Measurements from ENCODE around the gene DPH7. TPM values are rescaled to one million over a fixed set of nuclear protein-coding genes. Genes with fewer than 3 reads are reported as not detected.
"Not testable (repeated sequence)": the region's sequence is repeated elsewhere in the genome, so short reads cannot be mapped to it uniquely, and the experiment has no call there.

The DPH7 gene
- total and polyA plus RNA-seq, 2 experiments from 2014 or later: 65.6 to 78.4 TPM

DNA sequence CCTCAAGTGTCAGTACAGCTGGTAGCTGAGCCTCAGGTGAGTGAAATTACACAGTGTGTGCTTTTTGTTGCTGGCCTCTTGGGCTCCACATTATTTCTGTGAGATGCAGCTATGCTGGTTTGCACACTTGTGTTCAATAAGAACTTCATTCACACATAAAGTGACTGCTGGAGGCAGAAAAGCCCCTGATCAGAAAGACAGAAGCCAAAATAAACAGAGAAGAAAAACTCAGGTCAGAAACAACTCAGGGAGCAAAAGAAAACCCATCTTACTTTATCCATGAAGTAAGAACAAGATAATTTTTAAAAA lies 43.7 kb downstream of the DPH7 start:
- H3K9me3 ChIP-seq (ENCODE audit: low read depth): no peaks in the 10 kb centered on the region
- peak overlapping the region; percentile 61 for H3K27ac ChIP-seq
- TF ChIP-seq, protein P1, sequence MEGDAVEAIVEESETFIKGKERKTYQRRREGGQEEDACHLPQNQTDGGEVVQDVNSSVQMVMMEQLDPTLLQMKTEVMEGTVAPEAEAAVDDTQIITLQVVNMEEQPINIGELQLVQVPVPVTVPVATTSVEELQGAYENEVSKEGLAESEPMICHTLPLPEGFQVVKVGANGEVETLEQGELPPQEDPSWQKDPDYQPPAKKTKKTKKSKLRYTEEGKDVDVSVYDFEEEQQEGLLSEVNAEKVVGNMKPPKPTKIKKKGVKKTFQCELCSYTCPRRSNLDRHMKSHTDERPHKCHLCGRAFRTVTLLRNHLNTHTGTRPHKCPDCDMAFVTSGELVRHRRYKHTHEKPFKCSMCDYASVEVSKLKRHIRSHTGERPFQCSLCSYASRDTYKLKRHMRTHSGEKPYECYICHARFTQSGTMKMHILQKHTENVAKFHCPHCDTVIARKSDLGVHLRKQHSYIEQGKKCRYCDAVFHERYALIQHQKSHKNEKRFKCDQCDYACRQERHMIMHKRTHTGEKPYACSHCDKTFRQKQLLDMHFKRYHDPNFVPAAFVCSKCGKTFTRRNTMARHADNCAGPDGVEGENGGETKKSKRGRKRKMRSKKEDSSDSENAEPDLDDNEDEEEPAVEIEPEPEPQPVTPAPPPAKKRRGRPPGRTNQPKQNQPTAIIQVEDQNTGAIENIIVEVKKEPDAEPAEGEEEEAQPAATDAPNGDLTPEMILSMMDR (IDR thresholded peaks at IDR 0.05; ENCODE audit: low read depth, low read length): no peak
- H3K36me3 ChIP-seq: no peaks in the 10 kb centered on the region
- DNase-seq (ENCODE audit: low read depth in 1 of 2, low spot score in 1 of 2): no peak
- H3K4me1 ChIP-seq (ENCODE audit: low read depth): peaks cover 3% of the 10 kb centered on the region
- H3K27me3 ChIP-seq: no peaks in the 10 kb centered on the region
- H3K4me3 ChIP-seq: no peak overlapping the region

DNA sequence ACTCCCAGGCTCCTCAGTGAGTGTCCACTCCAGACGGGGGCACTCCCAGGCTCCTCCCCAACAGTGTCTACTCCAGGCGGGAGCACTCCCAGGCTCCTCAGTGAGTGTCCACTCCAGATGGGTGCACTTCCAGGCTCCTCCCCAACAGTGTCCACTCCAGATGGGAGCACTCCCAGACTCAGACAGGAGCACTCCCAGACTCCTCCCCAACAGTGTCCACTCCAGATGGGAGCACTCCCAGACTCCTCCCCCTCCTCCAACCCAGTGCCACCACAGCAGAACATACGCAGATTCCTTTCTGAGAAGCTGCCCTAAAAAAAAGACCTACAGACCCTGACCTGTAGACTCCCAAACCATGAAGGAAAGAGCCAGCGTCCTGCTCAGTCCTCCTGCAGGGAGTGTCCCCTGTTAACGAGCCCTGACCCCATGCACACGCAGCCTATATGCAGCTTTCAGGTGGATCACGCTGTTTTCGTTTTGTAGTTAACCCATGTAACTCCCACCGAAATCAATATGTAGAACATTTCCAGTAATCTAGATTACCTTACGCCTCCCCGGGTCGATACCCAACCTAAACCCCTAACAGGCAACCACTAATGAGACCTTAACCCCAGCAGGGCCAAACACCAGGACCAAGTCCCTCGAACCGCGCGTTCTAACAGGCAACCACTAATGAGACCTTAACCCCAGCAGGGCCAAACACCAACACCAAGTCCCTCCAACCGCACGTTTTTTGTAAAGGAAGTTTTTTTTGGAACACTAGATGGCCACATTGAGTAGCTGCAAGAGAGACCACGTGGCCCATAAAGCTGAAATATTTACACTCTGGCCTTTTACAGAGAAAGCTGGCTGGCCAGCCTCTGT lies 44.2 kb downstream of the DPH7 start:
- TF ChIP-seq, protein P1 (IDR thresholded peaks at IDR 0.05; ENCODE audit: low read depth, low read length): peak; percentile 77
- H3K4me3 ChIP-seq: no peak overlapping the region
- H3K4me1 ChIP-seq (ENCODE audit: low read depth): peaks cover 3% of the 10 kb centered on the region
- no peaks in the 10 kb centered on the region for H3K27me3 ChIP-seq
- H3K27ac ChIP-seq: peak overlapping the region; percentile 61
- H3K36me3 ChIP-seq: no peaks in the 10 kb centered on the region
- DNase-seq (ENCODE audit: low read depth in 1 of 2, low spot score in 1 of 2): peak; percentile 72 to 75
- H3K9me3 ChIP-seq (ENCODE audit: low read depth): no peaks in the 10 kb centered on the region

DNA sequence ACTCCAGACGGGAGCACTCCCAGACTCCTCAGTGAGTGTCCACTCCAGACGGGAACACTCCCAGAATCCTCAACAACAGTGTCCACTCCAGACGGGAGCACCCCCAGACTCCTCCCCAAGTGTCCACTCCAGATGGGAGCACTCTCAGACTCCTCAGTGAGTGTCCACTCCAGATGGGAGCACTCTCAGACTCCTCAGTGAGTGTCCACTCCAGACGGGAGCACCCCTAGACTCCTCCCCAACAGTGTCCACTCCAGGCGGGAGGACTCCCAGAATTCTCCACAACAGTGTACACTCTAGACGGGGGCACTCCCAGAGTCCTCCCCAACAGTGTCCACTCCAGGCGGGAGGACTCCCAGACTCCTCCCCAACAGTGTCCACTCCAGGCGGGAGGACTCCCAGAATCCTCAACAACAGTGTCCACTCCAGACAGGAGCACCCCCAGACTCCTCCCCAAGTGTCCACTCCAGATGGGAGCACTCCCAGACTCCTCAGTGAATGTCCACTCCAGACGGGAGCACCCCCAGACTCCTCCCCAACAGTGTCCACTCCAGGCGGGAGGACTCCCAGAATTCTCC lies 45.7 kb downstream of the DPH7 start:
- H3K27me3 ChIP-seq; H3K27ac ChIP-seq; H3K4me1 ChIP-seq (ENCODE audit: low read depth); DNase-seq (ENCODE audit: low read depth in 1 of 2, low spot score in 1 of 2); H3K9me3 ChIP-seq (ENCODE audit: low read depth); H3K4me3 ChIP-seq; H3K36me3 ChIP-seq: not testable (repeated sequence)

DNA sequence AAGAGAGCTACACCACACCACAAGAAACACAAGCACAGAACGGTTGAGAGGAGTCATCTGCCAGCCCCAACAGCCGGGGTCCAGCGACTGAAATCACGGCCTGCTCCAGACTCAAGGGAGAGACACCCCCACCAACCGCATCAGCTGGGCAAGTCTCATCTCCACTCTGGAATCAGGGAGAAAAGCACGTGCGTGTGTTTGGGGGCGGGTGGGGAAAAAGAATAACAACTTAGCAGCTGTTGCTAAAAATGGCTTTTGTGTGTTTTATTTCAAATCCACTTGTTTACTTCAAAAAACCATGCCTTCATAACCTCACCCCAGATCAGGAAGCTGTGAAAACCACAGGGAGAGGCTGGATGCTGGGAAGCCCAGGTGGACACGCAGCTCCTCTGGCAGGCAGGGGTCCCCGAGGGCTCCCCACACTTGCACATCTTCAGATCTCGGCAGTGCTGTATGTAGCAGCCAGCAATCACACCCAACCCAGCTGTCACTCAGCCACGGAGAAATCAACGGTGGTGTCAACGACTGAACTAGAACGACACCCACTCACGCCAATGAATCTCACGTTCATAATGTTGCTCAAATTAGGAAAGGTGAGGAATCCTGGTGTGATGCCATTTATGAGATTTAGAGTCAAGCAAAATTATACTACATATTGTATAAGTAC lies 47.5 kb downstream of the DPH7 start:
- Histone ChIP-seq H3K4me3 (no peak overlapping the region), H3K4me1 (ENCODE audit: low read depth) (peaks cover 3% of the 10 kb centered on the region), H3K9me3 (ENCODE audit: low read depth) (no peaks in the 10 kb centered on the region), H3K36me3 (no peaks in the 10 kb centered on the region), H3K27me3 (no peaks in the 10 kb centered on the region), H3K27ac (no peak overlapping the region)
- TF ChIP-seq, protein P1 (IDR thresholded peaks at IDR 0.05; ENCODE audit: low read depth, low read length): no peak
- no peak for DNase-seq (ENCODE audit: low read depth in 1 of 2, low spot score in 1 of 2)

DNA sequence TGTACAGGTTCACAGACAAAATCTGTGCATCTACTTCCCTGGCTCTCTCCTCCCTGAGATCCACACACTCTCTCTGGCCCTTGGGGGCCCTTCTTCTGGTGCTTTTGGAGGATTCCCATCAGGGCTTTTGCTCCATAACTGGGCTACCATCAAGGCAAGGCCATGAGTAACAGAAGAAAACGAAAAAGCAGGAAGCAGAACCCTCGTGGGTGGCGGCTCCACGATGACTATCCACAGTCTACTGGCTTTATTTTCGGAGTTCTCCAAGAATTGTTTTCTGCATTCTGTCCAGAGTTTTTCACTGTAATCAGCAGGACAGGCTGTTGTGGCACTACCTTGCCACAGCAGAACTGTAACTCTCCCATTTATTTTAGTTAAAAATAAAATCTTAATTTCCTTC lies 48.4 kb downstream of the DPH7 start:
- H3K27ac ChIP-seq: no peak overlapping the region
- TF ChIP-seq, protein P1 (IDR thresholded peaks at IDR 0.05; ENCODE audit: low read depth, low read length): no peak
- no peaks in the 10 kb centered on the region for H3K36me3 ChIP-seq
- no peak overlapping the region for H3K4me3 ChIP-seq
- H3K27me3 ChIP-seq: no peaks in the 10 kb centered on the region
- H3K9me3 ChIP-seq (ENCODE audit: low read depth): no peaks in the 10 kb centered on the region
- DNase-seq (ENCODE audit: low read depth in 1 of 2, low spot score in 1 of 2): no peak
- H3K4me1 ChIP-seq (ENCODE audit: low read depth): peaks cover 3% of the 10 kb centered on the region

DNA sequence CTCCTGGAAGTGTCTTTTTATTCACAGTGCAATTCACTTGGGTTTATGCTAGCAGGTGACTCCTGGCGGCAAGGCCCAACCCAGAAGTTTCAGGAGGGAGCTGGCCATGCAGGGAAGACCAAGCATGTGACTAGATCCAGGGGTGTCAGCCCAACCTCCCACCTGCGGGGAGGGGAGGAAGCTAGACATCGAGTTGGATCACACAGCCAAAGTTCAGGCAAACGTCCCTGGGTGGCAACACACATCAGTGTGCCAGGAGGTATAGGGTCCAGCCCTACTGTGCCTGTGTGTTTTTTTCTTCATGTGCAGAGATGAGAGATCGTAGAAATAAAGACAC lies 53.8 kb downstream of the DPH7 start:
- no peak for DNase-seq (ENCODE audit: low read depth in 1 of 2, low spot score in 1 of 2)
- no peaks in the 10 kb centered on the region for H3K4me1 ChIP-seq (ENCODE audit: low read depth)
- TF ChIP-seq, protein P1 (IDR thresholded peaks at IDR 0.05; ENCODE audit: low read depth, low read length): no peak
- no peak overlapping the region for H3K27ac ChIP-seq
- H3K9me3 ChIP-seq (ENCODE audit: low read depth): no peaks in the 10 kb centered on the region
- no peak overlapping the region for H3K4me3 ChIP-seq
- H3K27me3 ChIP-seq: no peaks in the 10 kb centered on the region
- no peaks in the 10 kb centered on the region for H3K36me3 ChIP-seq

All from cardiac muscle cell (in vitro differentiated cells and primary cell).